NOMO-1 (cell line): ENCODE results near the gene MAP7D1.
"Not testable (repeated sequence)": the region's sequence is repeated elsewhere in the genome, so short reads cannot be mapped to it uniquely, and the experiment has no call there.

Experiments
- DNase-seq, 2 experiments: peaks; one replicate each; lab custom pipeline; 2025; ENCODE audit not compliant: unreplicated experiment in 2 of 2; lab: John Stamatoyannopoulos, UW

Gene MAP7D1

GRCh38 chr1:36166136-36166535 is 10.2 kb downstream of the MAP7D1 start:
- no peak for DNase-seq

- no peak for DNase-seq
Measured at GRCh38 chr1:36166938-36167905, 11.3 kb downstream of the MAP7D1 start.

- DNase-seq: no peak
Measured at GRCh38 chr1:36168514-36168913, 12.6 kb downstream of the MAP7D1 start.

GRCh38 chr1:36170643-36171412 is 14.9 kb downstream of the MAP7D1 start:
- DNase-seq: no peak

GRCh38 chr1:36172017-36172747 is 16.2 kb downstream of the MAP7D1 start:
- no peak for DNase-seq

GRCh38 chr1:36172983-36173382 is 17.0 kb downstream of the MAP7D1 start:
- DNase-seq: no peak

- no peak for DNase-seq
Measured at GRCh38 chr1:36174713-36175112, 18.8 kb downstream of the MAP7D1 start.

- no peak for DNase-seq
Measured at GRCh38 chr1:36175137-36176095, 19.5 kb downstream of the MAP7D1 start.

GRCh38 chr1:36176106-36176949 is 20.4 kb downstream of the MAP7D1 start:
- DNase-seq: no peak

GRCh38 chr1:36177589-36178431 is 21.9 kb downstream of the MAP7D1 start:
- DNase-seq: no peak

- no peak for DNase-seq
Measured at GRCh38 chr1:36178471-36179219, 22.7 kb downstream of the MAP7D1 start.

GRCh38 chr1:36179220-36179600 is 23.2 kb downstream of the MAP7D1 start:
- no peak for DNase-seq

- no peak for DNase-seq
Measured at GRCh38 chr1:36182734-36183133, 26.8 kb downstream of the MAP7D1 start.

- no peak for DNase-seq
Measured at GRCh38 chr1:36183309-36183856, 27.4 kb downstream of the MAP7D1 start.

GRCh38 chr1:36187800-36188593 is 32.0 kb downstream of the MAP7D1 start:
- DNase-seq: peak; percentile 64 to 70

- DNase-seq: not testable (repeated sequence)
Measured at GRCh38 chr1:36196805-36197204, 40.8 kb downstream of the MAP7D1 start.
